DOHH2 (cell line): Measurements from ENCODE around the gene COL4A3.

Experiments used
- H3F3A ChIP-seq: fragments of 200-600 bp; sonication (generic), shearing (Covaris generic); 2 replicates; pipeline ENCODE4 v1.6.0; 2016; ENCODE audit warnings: antibody characterized with exemption, mild to moderate bottlenecking; ENCODE audit not compliant: control insufficient read depth, insufficient read depth
- H3K27ac ChIP-seq: fragments of 200-600 bp; sonication (generic); 2 replicates; pipeline ENCODE4 v1.5.1; 2014; ENCODE audit warnings: low read depth, mild to moderate bottlenecking, low read length, moderate library complexity
- H3K27me3 ChIP-seq: fragments of 200-600 bp; sonication (generic); 2 replicates; pipeline ENCODE4 v1.6.1; 2014; ENCODE audit warnings: mild to moderate bottlenecking, low read length, mixed read lengths; ENCODE audit not compliant: control insufficient read depth
- H3K36me3 ChIP-seq: fragments of 200-600 bp; sonication (generic); 2 replicates; pipeline ENCODE4 v1.6.1; 2014; ENCODE audit warnings: mild to moderate bottlenecking, low read length, moderate library complexity, mixed read lengths; ENCODE audit not compliant: control insufficient read depth
- H3K4me1 ChIP-seq: fragments of 200-600 bp; sonication (generic); 2 replicates; pipeline ENCODE4 v1.6.1; 2014; ENCODE audit warnings: mild to moderate bottlenecking, low read length, mixed read lengths; ENCODE audit not compliant: control insufficient read depth
- H3K4me2 ChIP-seq: fragments of 200-600 bp; sonication (generic); 2 replicates; pipeline ENCODE4 v1.6.0; 2014; ENCODE audit warnings: mild to moderate bottlenecking, low read length, moderate library complexity
- H3K4me3 ChIP-seq: fragments of 200-600 bp; sonication (generic); 2 replicates; pipeline ENCODE4 v1.5.1; 2014; ENCODE audit warnings: mild to moderate bottlenecking, low read length, mixed read lengths
- H3K79me2 ChIP-seq: fragments of 200-600 bp; sonication (generic); 2 replicates; pipeline ENCODE4 v1.6.1; 2014; ENCODE audit warnings: mild to moderate bottlenecking, low read length, mixed read lengths; ENCODE audit not compliant: control insufficient read depth
- H3K9me2 ChIP-seq: fragments of 200-600 bp; sonication (generic); replicated peaks from 2 replicates; pipeline ENCODE4 v1.6.1; 2014; ENCODE audit warnings: mild to moderate bottlenecking, low read length, mixed read lengths; ENCODE audit not compliant: control insufficient read depth
- H3K9me3 ChIP-seq: fragments of 200-600 bp; sonication (generic); 2 replicates; pipeline ENCODE4 v1.6.1; 2014; ENCODE audit warnings: antibody characterized with exemption, low read length, mixed read lengths; ENCODE audit not compliant: control insufficient read depth, insufficient read depth
- H4K20me1 ChIP-seq: fragments of 200-600 bp; sonication (generic); 2 replicates; pipeline ENCODE4 v1.6.0; 2014; ENCODE audit warnings: low read depth, mild to moderate bottlenecking, antibody characterized with exemption, low read length, moderate library complexity; ENCODE audit not compliant: control insufficient read depth, insufficient read depth
- CTCF ChIP-seq: fragments of 200-600 bp; sonication (generic); IDR thresholded peaks from one replicate; pipeline ENCODE4 v1.5.1; 2014; ENCODE audit warnings: antibody characterized with exemption, mild to moderate bottlenecking, low read depth, low read length; ENCODE audit not compliant: poor library complexity, severe bottlenecking
- EZH2phosphoT487 ChIP-seq: fragments of 200-600 bp; sonication (generic); IDR thresholded peaks from 2 replicates; pipeline ENCODE4 v1.6.1; 2017; ENCODE audit warnings: borderline replicate concordance, mild to moderate bottlenecking, antibody characterized with exemption, low read length, moderate library complexity, mixed read lengths

The COL4A3 gene

GRCh38 chr2:227152093-227152766 is 12.2 kb upstream of the COL4A3 start:
- Histone ChIP-seq H3K27me3 (no peaks in the 10 kb centered on the region), H4K20me1 (no peaks in the 10 kb centered on the region), H3K9me3 (peaks cover 3% of the 10 kb centered on the region; the same call in 1 of the 2 replicates), H3K4me3 (no peak overlapping the region), H3K36me3 (no peaks in the 10 kb centered on the region), H3K9me2 (no peaks in the 10 kb centered on the region), H3K4me1 (peaks cover 6% of the 10 kb centered on the region), H3K27ac (no peak overlapping the region), H3K4me2 (no peak overlapping the region), H3F3A (no peaks in the 10 kb centered on the region), H3K79me2 (no peaks in the 10 kb centered on the region)
- no peak for TF ChIP-seq CTCF
- no peak for TF ChIP-seq EZH2phosphoT487

GRCh38 chr2:227153307-227153706 is 11.1 kb upstream of the COL4A3 start:
- Histone ChIP-seq H3K4me2 (no peak overlapping the region), H4K20me1 (no peaks in the 10 kb centered on the region), H3K79me2 (no peaks in the 10 kb centered on the region), H3K4me3 (no peak overlapping the region), H3K27ac (no peak overlapping the region), H3K4me1 (peaks cover 6% of the 10 kb centered on the region), H3K36me3 (no peaks in the 10 kb centered on the region), H3K9me3 (no peaks in the 10 kb centered on the region), H3K27me3 (no peaks in the 10 kb centered on the region), H3F3A (no peaks in the 10 kb centered on the region), H3K9me2 (no peaks in the 10 kb centered on the region)
- TF ChIP-seq EZH2phosphoT487 (no peak), CTCF (no peak)

GRCh38 chr2:227153758-227154486 is 10.5 kb upstream of the COL4A3 start:
- no peaks in the 10 kb centered on the region for H3K9me2 ChIP-seq
- no peak for TF ChIP-seq EZH2phosphoT487
- no peak for TF ChIP-seq CTCF
- no peaks in the 10 kb centered on the region for H3K36me3 ChIP-seq
- H3K27me3 ChIP-seq: no peaks in the 10 kb centered on the region
- no peak overlapping the region for H3K4me2 ChIP-seq
- H3K9me3 ChIP-seq: no peaks in the 10 kb centered on the region
- no peaks in the 10 kb centered on the region for H3K79me2 ChIP-seq
- no peak overlapping the region for H3K27ac ChIP-seq
- H3K4me1 ChIP-seq: peaks cover 6% of the 10 kb centered on the region
- no peaks in the 10 kb centered on the region for H3F3A ChIP-seq
- H4K20me1 ChIP-seq: no peaks in the 10 kb centered on the region
- H3K4me3 ChIP-seq: no peak overlapping the region
